ENCODE measurements around the gene FMNL2.

DNA sequence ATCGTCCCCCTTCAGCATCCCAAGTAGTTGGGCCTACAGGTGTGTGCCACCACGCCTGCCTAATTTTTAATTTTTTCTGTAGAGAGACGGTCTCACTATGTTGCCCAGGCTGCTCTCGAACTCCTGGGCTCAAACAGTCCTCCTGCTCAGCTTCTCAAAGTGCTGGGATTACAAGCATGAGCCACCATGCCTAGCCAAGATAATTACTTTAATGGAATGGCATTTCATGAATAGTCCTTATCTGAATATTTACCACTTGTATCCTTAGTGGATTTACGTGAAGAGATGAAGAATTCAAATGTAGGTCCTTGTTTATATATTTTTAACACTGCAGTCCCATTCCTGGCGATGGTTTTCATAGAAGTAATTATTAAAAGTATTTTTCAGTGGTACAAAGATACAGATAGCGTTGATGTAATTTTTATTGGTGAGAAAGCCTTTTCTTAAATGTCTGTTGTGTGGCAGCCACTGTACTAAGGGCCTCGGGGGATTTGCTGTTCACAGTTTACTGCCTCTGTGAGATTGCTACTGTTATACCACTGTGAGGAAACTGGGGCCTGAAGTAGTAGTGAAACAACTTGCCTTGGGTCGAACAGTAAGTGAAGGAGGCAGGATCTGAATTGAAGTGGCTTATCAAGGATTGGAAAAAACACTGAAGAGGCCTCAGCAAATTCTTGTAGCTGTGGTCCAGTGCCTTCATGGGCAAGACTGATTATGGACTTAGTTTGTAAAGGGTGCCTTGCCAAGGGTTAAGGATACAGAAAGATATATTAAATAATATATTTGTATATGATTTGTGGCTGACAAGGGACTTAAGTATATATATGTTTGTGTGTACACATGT is 231.1 kb downstream of the FMNL2 start:
- TF ChIP-seq, protein P1, sequence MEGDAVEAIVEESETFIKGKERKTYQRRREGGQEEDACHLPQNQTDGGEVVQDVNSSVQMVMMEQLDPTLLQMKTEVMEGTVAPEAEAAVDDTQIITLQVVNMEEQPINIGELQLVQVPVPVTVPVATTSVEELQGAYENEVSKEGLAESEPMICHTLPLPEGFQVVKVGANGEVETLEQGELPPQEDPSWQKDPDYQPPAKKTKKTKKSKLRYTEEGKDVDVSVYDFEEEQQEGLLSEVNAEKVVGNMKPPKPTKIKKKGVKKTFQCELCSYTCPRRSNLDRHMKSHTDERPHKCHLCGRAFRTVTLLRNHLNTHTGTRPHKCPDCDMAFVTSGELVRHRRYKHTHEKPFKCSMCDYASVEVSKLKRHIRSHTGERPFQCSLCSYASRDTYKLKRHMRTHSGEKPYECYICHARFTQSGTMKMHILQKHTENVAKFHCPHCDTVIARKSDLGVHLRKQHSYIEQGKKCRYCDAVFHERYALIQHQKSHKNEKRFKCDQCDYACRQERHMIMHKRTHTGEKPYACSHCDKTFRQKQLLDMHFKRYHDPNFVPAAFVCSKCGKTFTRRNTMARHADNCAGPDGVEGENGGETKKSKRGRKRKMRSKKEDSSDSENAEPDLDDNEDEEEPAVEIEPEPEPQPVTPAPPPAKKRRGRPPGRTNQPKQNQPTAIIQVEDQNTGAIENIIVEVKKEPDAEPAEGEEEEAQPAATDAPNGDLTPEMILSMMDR (conservative IDR thresholded peaks at IDR 0.05; ENCODE audit: low read depth, low read length) = no peak
- TF ChIP-seq, protein P2, sequence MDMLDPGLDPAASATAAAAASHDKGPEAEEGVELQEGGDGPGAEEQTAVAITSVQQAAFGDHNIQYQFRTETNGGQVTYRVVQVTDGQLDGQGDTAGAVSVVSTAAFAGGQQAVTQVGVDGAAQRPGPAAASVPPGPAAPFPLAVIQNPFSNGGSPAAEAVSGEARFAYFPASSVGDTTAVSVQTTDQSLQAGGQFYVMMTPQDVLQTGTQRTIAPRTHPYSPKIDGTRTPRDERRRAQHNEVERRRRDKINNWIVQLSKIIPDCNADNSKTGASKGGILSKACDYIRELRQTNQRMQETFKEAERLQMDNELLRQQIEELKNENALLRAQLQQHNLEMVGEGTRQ (IDR thresholded peaks at IDR 0.05; ENCODE audit: low read depth, low read length) = no peak
- no peak for TF ChIP-seq BHLHE40 (IDR thresholded peaks at IDR 0.05; ENCODE audit: low read depth, low read length)
- TF ChIP-seq RFX5 (IDR thresholded peaks at IDR 0.05; ENCODE audit: low read depth, low read length) = no peak
- no peak for TF ChIP-seq SMC3 (IDR thresholded peaks at IDR 0.05; ENCODE audit: low read depth, low read length)
- TF ChIP-seq POLR2A (IDR thresholded peaks at IDR 0.05; ENCODE audit: low read depth, low read length) = no peak
- TF ChIP-seq RAD21 (IDR thresholded peaks at IDR 0.05; ENCODE audit: low read length) = no peak
- no peak for TF ChIP-seq FOS (IDR thresholded peaks at IDR 0.05; ENCODE audit: low read depth, low read length)
- TF ChIP-seq MXI1 (IDR thresholded peaks at IDR 0.05; ENCODE audit: borderline replicate concordance, low read depth, low read length) = no peak
- no peak for TF ChIP-seq MAZ (IDR thresholded peaks at IDR 0.05; ENCODE audit: borderline replicate concordance, low read depth, low read length)

Measured in IMR-90 (cell line).